Osteoblast (primary cell): ENCODE data around the gene INTS11. TPM values are rescaled to one million over a fixed set of nuclear protein-coding genes. Genes with fewer than 3 reads are reported as not detected.
A peak's percentile ranks its signal among the peaks of the same experiment; 100 is the strongest.

Experiments
- DNase-seq: peaks from one replicate; pipeline ENCODE4 v3.0.0; 2011; ENCODE audit warnings: low spot score, mixed read lengths; ENCODE audit not compliant: insufficient read length; ENCODE audit errors: missing footprints
- H2AFZ ChIP-seq: 2 replicates; pipeline ENCODE4 v1.6.0; 2011; ENCODE audit warnings: mild to moderate bottlenecking, low read length
- H3K27ac ChIP-seq: 2 replicates; pipeline ENCODE4 v1.5.1; 2011; ENCODE audit warnings: mild to moderate bottlenecking, low read depth, low read length, moderate library complexity
- H3K27me3 ChIP-seq: 2 replicates; pipeline ENCODE4 v1.6.0; 2012; ENCODE audit warnings: mild to moderate bottlenecking, control low read depth, inconsistent platforms, low read length, moderate library complexity; ENCODE audit not compliant: insufficient read depth
- H3K36me3 ChIP-seq: 2 replicates; pipeline ENCODE4 v1.5.1; 2011; ENCODE audit warnings: mild to moderate bottlenecking, low read length, control low read depth, moderate library complexity; ENCODE audit not compliant: insufficient read depth
- H3K4me1 ChIP-seq: 2 replicates; pipeline ENCODE4 v1.5.1; 2011; ENCODE audit warnings: mild to moderate bottlenecking, low read length, control low read depth, moderate library complexity; ENCODE audit not compliant: insufficient read depth
- H3K4me2 ChIP-seq: 2 replicates; pipeline ENCODE4 v1.6.0; 2011; ENCODE audit warnings: mild to moderate bottlenecking, low read length; ENCODE audit not compliant: insufficient read depth
- H3K4me3 ChIP-seq: fragments of 200-600 bp; sonication (generic); 3 replicates; pipeline ENCODE4 v1.5.1; 2012; ENCODE audit warnings: mild to moderate bottlenecking, low read length, inconsistent platforms; ENCODE audit not compliant: insufficient read depth
- H3K79me2 ChIP-seq: 2 replicates; pipeline ENCODE4 v1.6.0; 2012; ENCODE audit warnings: mild to moderate bottlenecking, low read length, control low read depth, inconsistent platforms; ENCODE audit not compliant: insufficient read depth
- H3K9me3 ChIP-seq: 2 replicates; pipeline ENCODE4 v1.5.1; 2011; ENCODE audit warnings: low read depth, low read length, control low read depth
- H4K20me1 ChIP-seq: 2 replicates; pipeline ENCODE4 v1.6.0; 2012; ENCODE audit warnings: mild to moderate bottlenecking, low read length, control low read depth; ENCODE audit not compliant: insufficient read depth
- total RNA-seq: library from RNA; depleted of rRNA; stranded (reverse); fragments of >200 nt; gene quantifications from 2 replicates; pipeline ENCODE4 v1.2.3, GENCODE V29; 2012
- TF ChIP-seq, protein P1 (sequence below): IDR thresholded peaks from 2 replicates; pipeline ENCODE4 v1.5.1; 2011; ENCODE audit warnings: mild to moderate bottlenecking, low read depth, low read length, moderate library complexity; ENCODE audit errors: extremely low read depth

Gene INTS11
- total RNA-seq, 1 donor = 59.7 TPM

- no peak overlapping the region for H3K4me2 ChIP-seq
- no peak for DNase-seq
- H3K4me1 ChIP-seq = no peaks in the 10 kb centered on the region
- H3K4me3 ChIP-seq = no peak overlapping the region
- TF ChIP-seq, protein P1, sequence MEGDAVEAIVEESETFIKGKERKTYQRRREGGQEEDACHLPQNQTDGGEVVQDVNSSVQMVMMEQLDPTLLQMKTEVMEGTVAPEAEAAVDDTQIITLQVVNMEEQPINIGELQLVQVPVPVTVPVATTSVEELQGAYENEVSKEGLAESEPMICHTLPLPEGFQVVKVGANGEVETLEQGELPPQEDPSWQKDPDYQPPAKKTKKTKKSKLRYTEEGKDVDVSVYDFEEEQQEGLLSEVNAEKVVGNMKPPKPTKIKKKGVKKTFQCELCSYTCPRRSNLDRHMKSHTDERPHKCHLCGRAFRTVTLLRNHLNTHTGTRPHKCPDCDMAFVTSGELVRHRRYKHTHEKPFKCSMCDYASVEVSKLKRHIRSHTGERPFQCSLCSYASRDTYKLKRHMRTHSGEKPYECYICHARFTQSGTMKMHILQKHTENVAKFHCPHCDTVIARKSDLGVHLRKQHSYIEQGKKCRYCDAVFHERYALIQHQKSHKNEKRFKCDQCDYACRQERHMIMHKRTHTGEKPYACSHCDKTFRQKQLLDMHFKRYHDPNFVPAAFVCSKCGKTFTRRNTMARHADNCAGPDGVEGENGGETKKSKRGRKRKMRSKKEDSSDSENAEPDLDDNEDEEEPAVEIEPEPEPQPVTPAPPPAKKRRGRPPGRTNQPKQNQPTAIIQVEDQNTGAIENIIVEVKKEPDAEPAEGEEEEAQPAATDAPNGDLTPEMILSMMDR = no peak
- H4K20me1 ChIP-seq = no peaks in the 10 kb centered on the region
- no peaks in the 10 kb centered on the region for H3K36me3 ChIP-seq
- no peak overlapping the region for H2AFZ ChIP-seq
- H3K27ac ChIP-seq = no peak overlapping the region
- H3K9me3 ChIP-seq = no peaks in the 10 kb centered on the region
- peaks cover 3% of the 10 kb centered on the region for H3K79me2 ChIP-seq
- no peaks in the 10 kb centered on the region for H3K27me3 ChIP-seq
Observed at GRCh38 chr1:1278620-1279019, 45.8 kb downstream of the INTS11 start.

- Histone ChIP-seq H3K4me1 (peaks cover 18% of the 10 kb centered on the region), H3K4me3 (no peak overlapping the region), H3K36me3 (peaks cover 8% of the 10 kb centered on the region), H3K27ac (no peak overlapping the region), H3K79me2 (peaks cover 31% of the 10 kb centered on the region), H4K20me1 (peaks cover 18% of the 10 kb centered on the region), H2AFZ (no peak overlapping the region), H3K27me3 (no peaks in the 10 kb centered on the region), H3K4me2 (no peak overlapping the region), H3K9me3 (no peaks in the 10 kb centered on the region)
- no peak for DNase-seq
- TF ChIP-seq, protein P1 = no peak
Observed at GRCh38 chr1:1275836-1276235, 48.6 kb downstream of the INTS11 start.

- H3K79me2 ChIP-seq = peaks cover 39% of the 10 kb centered on the region
- TF ChIP-seq, protein P1 = no peak
- no peaks in the 10 kb centered on the region for H3K9me3 ChIP-seq
- H3K36me3 ChIP-seq = peaks cover 8% of the 10 kb centered on the region
- DNase-seq = no peak
- no peak overlapping the region for H3K27ac ChIP-seq
- no peaks in the 10 kb centered on the region for H3K27me3 ChIP-seq
- peak overlapping the region; percentile 90 for H3K4me2 ChIP-seq
- H3K4me3 ChIP-seq = peak overlapping the region; percentile 80
- H2AFZ ChIP-seq = peak overlapping the region; percentile 56
- H3K4me1 ChIP-seq = peaks cover 23% of the 10 kb centered on the region
- H4K20me1 ChIP-seq = peaks cover 23% of the 10 kb centered on the region
Observed at GRCh38 chr1:1274931-1275431, 49.5 kb downstream of the INTS11 start.

DNA sequence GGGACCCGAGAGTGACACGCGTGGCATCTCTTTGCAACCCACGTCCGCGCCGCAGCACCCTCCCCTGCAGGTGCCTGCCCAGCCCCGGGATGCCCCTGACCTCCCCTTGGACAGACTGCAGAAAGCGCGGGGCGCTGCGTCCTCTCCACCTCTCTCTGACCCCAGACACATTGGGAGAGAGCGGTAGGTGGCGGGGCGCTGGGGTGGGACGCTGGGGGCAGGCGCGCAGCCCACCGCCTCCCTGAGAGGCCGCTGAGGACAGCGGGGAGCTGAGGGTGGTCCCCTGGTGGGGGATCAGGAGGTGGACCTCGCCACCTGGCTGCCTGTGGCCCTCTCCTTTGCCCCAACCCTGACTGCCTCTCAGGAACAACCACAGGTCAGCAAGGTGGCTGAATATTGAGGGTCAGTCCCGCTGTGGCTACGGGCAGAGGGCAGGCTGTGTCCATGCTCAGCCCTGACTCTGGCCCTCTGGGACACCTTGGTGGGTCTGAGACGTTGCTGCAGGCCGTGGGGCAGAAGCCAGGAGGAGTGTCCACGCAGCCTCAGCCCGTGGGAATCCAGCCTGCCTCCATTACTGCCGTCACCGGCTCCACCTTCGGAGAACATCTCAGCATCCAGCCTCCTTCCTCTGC lies 50.0 kb downstream of the INTS11 start:
- Histone ChIP-seq H3K9me3 (no peaks in the 10 kb centered on the region), H3K27ac (peak overlapping the region; percentile 53), H4K20me1 (peaks cover 26% of the 10 kb centered on the region), H3K4me3 (peak overlapping the region; percentile 80), H3K36me3 (peaks cover 8% of the 10 kb centered on the region), H3K27me3 (no peaks in the 10 kb centered on the region), H3K4me2 (peak overlapping the region; percentile 90), H3K4me1 (peaks cover 23% of the 10 kb centered on the region), H2AFZ (peak overlapping the region; percentile 56), H3K79me2 (peaks cover 45% of the 10 kb centered on the region)
- TF ChIP-seq, protein P1 = no peak
- no peak for DNase-seq
